ENCODE measurements around the gene NFYC.

Gene NFYC

DNA sequence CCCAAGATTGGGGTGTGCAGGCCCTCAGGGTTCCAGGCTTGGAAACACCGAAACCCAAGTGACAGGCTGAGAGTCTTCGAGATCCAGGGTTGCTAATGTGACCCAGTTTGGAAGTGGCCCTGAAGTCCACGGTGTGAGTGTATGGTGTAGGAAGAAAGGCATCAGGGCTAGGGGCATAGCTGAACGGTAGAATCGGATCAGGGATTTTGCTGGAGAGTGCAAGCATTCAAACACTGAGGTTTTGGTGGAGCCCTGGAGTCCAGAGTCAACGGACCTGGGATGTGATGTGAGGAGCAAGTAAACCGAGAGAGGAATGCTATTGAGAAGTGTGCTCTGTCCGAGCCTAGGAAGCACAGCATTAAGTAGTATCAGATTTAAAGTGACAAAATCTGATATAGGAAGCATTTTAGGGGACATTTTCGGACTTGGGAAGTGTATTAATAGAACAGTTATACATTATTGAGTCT, 958 bp downstream of the NFYC start:
- no peak for DNase-seq (ENCODE audit: extremely low spot score)
- TF ChIP-seq, protein P1, sequence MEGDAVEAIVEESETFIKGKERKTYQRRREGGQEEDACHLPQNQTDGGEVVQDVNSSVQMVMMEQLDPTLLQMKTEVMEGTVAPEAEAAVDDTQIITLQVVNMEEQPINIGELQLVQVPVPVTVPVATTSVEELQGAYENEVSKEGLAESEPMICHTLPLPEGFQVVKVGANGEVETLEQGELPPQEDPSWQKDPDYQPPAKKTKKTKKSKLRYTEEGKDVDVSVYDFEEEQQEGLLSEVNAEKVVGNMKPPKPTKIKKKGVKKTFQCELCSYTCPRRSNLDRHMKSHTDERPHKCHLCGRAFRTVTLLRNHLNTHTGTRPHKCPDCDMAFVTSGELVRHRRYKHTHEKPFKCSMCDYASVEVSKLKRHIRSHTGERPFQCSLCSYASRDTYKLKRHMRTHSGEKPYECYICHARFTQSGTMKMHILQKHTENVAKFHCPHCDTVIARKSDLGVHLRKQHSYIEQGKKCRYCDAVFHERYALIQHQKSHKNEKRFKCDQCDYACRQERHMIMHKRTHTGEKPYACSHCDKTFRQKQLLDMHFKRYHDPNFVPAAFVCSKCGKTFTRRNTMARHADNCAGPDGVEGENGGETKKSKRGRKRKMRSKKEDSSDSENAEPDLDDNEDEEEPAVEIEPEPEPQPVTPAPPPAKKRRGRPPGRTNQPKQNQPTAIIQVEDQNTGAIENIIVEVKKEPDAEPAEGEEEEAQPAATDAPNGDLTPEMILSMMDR (IDR thresholded peaks at IDR 0.05; ENCODE audit: control extremely low read depth, extremely low read depth, low read depth, missing control alignments) = no peak
- CTCF ChIA-PET = interaction anchor here (0.7 to 5.1 kb wide), 8 partner anchors 10 to 81 kb away, joined by 3 to 27 read pairs (median 5); no protein-coding TSS in a partner anchor
- POLR2A ChIA-PET = interaction anchor here (0.5 to 2.7 kb wide), 3 partner anchors 10 to 542 kb away, joined by 3 to 17 read pairs (median 3); no protein-coding TSS in a partner anchor

GRCh38 chr1:40693425-40693824, 1.9 kb downstream of the NFYC start:
- DNase-seq (ENCODE audit: extremely low spot score) = no peak
- ChIA-PET CTCF (interaction anchor here (0.7 to 5.1 kb wide), 8 partner anchors 9 to 37 kb away, joined by 3 to 27 read pairs (median 4); no protein-coding TSS in a partner anchor), POLR2A (no interaction called here)
- TF ChIP-seq, protein P1 (IDR thresholded peaks at IDR 0.05; ENCODE audit: control extremely low read depth, extremely low read depth, low read depth, missing control alignments) = no peak

DNA sequence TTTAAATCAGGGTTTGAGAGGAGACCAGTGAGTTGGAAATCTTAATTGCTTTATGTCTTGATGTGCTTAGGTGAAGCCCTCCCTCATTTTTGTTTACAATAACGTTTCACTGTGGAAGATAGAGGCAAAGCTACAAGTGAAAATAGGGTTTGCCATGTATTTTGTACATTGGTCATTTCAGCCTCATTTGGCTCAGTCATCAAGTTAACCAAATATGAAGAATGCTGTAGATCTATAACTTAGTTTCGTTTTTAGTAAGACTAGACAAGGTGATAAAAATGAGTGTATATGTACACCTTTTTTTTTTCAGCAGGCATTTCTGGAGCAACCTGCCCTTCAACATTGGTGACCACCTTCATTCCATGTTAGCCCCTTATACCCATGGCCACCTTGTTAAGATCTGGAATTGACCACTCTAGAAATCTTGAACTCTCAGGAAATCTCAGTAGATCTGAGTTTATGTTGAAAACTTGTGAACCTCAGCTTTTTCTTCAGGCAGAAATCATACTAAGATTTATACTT, 2.9 kb downstream of the NFYC start:
- DNase-seq (ENCODE audit: extremely low spot score) = no peak
- CTCF ChIA-PET = interaction anchor here (1.0 to 4.5 kb wide), 3 partner anchors 8 to 36 kb away, joined by 3 to 27 read pairs (median 5); no protein-coding TSS in a partner anchor
- POLR2A ChIA-PET = no interaction called here
- TF ChIP-seq, protein P1 (IDR thresholded peaks at IDR 0.05; ENCODE audit: control extremely low read depth, extremely low read depth, low read depth, missing control alignments) = no peak

- ChIA-PET CTCF (no interaction called here), POLR2A (no interaction called here)
- TF ChIP-seq, protein P1 (IDR thresholded peaks at IDR 0.05; ENCODE audit: control extremely low read depth, extremely low read depth, low read depth, missing control alignments) = no peak
- DNase-seq (ENCODE audit: extremely low spot score) = no peak
These were observed 4.8 kb downstream of the NFYC start for GRCh38 chr1:40696294-40696693.

DNA sequence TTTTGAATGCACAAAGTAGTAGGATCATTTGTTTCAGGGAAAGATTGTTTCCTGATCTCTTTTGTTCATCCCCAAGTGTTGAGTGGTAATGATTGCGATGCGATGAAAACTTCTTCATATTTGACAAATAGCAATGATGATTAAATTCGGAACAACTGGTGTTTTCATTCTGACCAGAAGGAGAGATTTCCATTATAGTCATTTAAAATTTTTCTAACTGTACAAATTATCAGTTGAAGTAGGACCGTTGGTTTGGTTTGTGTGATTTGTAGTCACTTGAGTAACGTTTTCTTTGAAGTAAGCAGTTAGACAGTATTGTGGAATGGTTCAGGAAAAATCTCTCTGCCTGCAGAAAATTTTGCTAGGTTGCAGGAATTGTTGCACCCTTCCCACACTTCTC, 5.9 kb downstream of the NFYC start:
- no peak for DNase-seq (ENCODE audit: extremely low spot score)
- CTCF ChIA-PET = interaction anchor here (1.2 to 1.5 kb wide), 2 partner anchors 14 to 77 kb away, joined by 3 to 5 read pairs; no protein-coding TSS in a partner anchor
- POLR2A ChIA-PET = no interaction called here
- TF ChIP-seq, protein P1 (IDR thresholded peaks at IDR 0.05; ENCODE audit: control extremely low read depth, extremely low read depth, low read depth, missing control alignments) = no peak

- ChIA-PET POLR2A (interaction anchor here (1.0 kb wide), 1 partner anchor 9 kb away, joined by 8 read pairs; the partner anchor contains the start of gene NFYC), CTCF (interaction anchor here (0.7 to 1.8 kb wide), 2 partner anchors 9 to 75 kb away, joined by 3 to 5 read pairs; partner anchors contain the start of gene NFYC)
- DNase-seq (ENCODE audit: extremely low spot score) = peak; percentile 58
- TF ChIP-seq, protein P1 (IDR thresholded peaks at IDR 0.05; ENCODE audit: control extremely low read depth, extremely low read depth, low read depth, missing control alignments) = no peak
These were observed 8.3 kb downstream of the NFYC start for GRCh38 chr1:40699787-40700186.

All from GM10248 (cell line).